Activated CD8-positive, alpha-beta memory T cell treated with anti-CD3 and anti-CD28 coated beads, Interleukin-2, amount 50 U/mL, for 24 hours (primary cell): ENCODE data around the gene KRTAP5-3.
"Not testable (repeated sequence)": the region's sequence is repeated elsewhere in the genome, so short reads cannot be mapped to it uniquely, and the experiment has no call there.

Experiments
- DNase-seq: peaks from one replicate; pipeline ENCODE4 v3.0.0-alpha.2; 2020; ENCODE audit errors: extremely low read depth

KRTAP5-3 gene, protein sequence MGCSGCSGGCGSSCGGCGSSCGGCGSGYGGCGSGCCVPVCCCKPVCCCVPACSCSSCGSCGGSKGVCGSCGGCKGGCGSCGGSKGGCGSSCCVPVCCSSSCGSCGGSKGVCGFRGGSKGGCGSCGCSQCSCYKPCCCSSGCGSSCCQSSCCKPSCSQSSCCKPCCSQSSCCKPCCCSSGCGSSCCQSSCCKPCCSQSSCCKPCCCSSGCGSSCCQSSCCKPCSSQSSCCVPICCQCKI

DNA sequence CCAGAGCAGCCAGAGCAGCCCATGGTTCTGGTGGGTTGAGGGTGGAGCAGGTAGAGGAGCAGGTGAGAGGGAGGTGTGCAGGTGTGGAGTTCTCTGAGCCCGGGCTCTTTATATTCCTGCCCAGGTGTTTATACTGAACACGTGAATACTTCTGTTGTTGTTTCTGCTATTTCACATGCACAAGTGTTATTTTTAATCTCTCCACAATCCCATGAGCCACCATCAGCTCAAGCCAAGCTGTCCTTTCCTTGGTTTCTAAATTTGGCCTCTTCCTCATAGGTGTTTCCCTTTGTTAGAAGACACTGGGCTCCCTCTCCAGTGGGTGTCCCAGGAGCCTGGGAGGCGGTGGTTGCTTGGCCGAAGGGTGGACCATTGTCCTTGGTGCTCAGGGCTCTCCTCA, at the start of gene KRTAP5-3:
TSS of gene KRTAP5-3 (minus strand) at position 101 of the 400 bp plus-strand sequence. CDS start at position 23, 78 bp downstream.
- no peak for DNase-seq

GRCh38 chr11:1656670-1657069, 48.4 kb upstream of the KRTAP5-3 start:
- no peak for DNase-seq

DNA sequence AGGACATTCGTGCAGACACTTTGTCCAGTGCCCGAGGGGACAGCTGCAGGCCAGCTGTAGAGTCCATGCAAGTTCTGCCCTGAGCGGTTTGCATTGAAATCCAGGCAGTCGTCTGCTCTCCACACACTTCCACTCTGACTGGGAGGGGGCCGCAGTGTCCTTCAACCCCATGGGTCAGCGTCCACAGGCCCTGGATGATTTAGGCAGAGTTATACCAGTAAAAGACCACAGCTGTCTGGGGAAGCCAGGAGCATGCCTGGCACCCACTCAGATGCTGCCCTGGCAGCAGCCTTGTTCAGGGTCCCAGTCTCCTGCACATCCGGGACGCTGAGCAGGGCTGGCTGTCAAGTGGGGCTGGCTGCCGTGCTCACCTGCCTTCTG, 47.8 kb upstream of the KRTAP5-3 start:
- no peak for DNase-seq

- no peak for DNase-seq
Observed at GRCh38 chr11:1655168-1656060, 47.2 kb upstream of the KRTAP5-3 start.

DNA sequence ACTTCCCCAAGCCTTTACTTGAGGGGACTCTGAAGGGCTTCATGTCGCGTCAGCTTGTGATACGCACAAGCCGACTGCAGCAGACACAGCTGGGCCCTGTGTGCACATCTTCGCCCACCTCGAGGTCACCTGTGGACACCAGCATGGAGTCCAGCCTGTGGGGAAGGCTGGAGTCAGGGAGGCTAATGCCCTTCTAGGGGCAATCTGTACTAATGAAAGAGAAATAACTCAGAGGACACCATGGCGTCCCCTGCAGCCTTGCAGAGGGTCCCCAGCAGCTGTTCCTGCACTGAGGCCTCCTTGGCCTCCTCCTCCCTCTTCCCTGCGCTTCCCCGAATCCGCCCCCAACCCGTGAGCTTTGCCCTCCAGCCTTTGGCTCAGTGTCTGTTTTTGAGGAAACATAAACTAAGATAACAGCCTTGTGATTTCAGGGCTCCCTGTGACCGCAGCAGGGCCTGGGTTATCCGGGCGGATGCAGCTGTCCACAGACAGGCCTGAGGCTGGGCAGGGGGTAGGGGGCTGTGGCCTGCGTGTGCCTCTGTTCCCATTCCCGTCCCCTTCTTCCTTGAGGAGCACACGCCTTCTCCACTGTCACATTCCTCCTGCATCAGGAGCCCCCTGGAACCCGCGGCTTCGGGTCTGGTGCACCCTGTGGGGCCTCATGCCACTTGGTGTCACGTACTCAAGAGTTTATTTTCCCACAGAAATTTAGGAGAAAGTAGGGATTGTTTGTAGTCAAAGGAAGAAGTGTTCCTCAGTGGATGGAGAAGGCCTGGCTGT, 46.3 kb upstream of the KRTAP5-3 start:
- DNase-seq, result no peak

DNA sequence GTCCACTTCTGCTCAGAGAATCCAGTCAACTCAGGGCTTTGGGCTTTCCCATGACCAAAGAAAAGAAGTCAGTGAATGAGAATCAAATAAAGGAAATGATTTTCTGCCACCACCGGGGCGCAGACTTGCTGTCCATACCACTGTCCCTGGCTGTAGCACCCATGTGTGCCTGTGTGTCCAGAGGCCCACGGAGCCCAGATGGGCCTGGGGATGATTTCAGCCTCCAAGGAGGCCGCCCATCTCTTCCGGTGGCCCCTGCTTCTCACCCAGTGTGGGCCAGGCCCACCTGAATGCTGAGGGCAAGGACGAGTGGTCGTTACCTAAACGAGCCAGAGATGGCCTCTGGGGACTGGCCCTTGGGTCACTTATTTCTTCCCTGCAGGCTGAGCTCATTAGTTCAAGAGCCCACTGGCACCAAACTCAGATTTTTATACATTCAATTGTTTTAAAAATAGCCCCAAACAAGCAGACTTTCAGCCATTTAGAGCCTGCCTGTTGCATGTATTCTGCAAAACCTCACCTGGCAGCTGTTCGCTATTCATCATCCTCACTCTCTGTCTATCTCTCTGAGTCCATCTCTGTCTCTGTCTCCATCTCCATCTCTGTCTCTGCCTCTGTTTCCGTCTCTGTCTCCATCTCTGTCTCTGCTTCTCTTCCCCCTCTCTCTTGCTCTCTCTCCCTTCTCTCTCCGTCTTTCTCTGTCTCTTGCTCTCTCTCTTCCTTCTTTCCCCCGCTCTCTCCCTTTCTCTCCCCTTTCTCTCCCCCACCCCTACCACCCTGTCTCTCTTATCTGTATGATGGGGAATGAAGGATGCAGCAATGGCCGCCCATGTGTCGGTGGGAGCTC, 45.5 kb upstream of the KRTAP5-3 start:
- no peak for DNase-seq

DNA sequence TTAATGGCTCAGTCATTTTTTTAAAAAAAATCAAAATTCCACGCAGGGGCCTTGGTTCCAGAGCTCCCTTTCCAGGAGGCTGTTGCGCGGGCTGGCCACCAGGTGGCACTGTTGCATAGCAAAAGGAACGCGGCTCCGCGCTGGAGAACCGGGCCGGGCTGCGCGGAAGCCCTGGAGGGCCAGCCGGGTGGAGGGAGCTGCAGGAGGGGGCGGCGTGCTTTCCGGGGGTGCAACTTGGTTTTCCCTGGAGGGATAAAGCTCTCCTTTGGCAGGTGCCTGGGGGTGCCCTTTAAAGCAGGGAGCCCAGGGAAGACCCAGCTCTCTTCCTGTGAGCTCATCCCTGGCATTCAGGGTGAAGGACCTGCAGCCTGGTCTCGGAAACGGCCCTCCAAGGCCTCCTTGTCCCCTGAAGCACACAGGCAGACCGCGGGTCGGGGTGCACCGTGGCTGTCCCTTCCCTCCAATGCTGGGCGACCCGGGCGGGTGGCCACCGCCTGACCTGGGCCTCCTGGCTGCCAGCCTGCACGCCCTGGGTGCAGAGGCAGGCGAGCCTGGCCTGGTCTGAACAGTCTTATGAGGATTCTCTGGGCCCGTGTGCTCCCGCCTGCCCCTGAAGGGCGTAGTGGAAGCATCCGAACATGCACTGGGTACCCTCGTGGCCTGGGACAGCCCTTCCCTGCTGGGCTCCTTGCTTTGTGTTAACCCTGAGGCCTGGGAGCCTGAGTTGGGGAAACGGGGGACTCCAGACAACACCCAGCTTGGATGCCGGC, 44.7 kb upstream of the KRTAP5-3 start:
- DNase-seq, result peak; percentile 39

DNA sequence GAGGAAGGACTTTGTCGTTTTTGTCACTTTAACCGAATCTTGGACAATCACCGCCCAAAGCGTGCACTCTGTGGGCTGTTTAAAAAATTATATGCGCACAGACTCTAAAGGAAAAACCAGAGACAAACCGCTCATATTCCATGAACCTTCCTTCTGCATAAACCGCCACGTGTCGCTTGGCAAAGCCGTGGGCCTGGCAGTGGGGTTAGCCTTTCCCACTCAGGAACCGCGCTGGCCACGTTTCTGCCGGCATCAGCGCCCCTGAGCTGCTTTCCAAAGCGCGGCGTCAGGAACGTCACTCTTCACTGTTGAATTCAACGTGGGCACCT, 44.1 kb upstream of the KRTAP5-3 start:
- no peak for DNase-seq

GRCh38 chr11:1652026-1652425, 43.8 kb upstream of the KRTAP5-3 start:
- no peak for DNase-seq

DNA sequence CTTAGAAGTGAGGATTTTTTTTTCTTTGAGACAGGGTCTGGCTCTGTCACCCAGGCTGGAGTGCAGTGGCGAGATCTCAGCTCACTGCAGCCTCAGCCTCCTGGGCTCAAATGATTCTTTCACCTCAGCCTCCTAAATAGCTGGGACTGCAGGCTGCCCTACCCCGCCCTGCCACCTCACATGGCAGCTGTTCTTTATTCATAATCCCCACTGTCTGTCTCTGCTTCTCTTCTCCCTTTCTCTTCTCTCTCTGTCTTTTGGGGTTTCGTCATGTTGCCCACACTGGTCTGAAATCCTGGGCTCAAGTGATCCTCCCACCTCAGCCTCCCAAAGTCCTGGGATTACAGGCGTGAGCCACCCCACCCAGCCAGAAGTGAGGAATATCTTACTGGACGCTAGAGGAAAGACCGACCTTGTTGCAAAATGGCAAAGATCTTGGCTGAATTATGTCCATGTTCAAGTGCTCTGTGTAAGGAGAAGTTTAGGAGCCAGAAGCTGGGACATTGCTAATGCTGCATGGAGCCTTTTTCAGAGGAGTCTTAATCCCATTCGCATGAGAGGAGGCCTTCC, 43.2 kb upstream of the KRTAP5-3 start:
- DNase-seq, result no peak

- DNase-seq, result no peak
Observed at GRCh38 chr11:1650918-1651262, 42.6 kb upstream of the KRTAP5-3 start.

DNA sequence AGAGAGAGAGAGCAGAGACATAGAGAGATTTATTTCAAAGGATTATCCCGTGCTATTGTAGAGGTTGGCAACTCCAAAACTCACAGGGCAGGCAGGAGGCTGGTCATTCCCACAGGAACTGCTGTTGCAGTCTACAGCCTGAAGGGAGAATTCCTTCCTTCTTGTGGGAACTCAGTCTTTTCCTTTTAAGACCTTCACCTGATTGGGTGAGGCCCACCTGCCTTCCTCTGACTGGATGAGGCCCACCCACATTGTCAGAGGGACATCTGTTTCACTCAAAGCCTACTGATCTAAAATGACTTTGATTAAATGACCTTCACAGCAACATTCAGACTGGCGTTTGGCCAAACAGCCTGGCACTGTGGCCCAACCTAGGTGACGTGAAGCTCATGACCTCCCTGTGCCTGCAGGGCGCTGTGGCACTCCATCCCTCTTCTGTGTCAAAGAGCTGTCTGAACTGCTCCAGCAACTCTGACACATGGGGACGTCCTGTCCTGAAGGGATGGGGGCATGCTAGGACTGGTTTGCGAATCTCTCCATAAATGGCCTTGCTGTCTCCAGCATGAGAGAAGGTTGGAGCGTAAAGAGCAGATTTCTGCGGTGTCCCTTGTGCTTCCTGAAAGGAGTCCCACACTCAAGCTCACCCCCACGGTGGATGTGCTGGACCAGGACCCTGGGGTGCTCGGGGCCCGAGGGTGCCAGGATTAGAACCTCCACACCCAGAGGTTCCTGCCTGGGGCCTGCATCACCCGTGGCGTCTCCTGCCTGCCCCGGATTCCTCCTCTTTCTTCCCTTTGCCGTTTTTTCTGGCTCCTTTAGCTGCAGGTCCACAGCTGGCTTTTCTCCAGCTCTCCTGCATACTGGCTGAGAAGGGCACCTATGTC, 42.0 kb upstream of the KRTAP5-3 start:
- DNase-seq, result no peak

DNA sequence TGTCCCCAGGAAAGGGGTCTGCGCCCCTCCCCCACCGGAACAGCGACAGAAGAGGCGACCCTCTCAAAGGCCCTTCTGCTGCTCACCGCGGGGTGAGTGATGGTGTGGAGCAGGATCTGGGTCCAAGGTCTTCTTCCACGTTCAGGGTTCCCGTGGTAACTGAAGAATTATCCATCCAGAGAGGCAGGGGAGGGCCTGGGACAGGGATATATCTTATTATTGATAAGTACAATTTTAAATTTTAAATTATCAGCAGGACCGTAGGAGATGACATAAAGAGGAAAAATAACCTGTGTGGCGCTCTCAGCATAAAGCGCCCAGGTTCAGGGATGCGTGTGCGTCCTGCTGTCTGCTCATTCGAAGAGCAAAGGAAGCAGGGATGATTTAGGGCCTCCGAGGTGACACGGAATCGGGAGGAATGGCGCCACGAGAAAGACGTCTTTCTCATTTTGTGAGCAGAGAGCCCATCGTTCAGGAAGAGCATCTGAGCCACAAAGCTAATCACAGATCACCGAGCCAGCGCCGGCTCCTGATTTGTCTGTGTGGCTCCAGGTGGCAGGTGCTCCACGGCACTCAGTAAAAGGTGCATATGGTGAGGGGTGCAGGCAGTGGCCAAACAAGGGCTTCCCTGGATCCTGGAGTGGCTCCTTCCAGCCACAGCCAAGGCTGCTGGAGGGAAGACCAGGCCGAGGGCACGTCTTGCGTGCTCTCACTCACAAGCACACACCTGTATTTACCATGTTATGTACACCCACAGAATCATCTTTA, 40.6 kb upstream of the KRTAP5-3 start:
- DNase-seq, result no peak

DNA sequence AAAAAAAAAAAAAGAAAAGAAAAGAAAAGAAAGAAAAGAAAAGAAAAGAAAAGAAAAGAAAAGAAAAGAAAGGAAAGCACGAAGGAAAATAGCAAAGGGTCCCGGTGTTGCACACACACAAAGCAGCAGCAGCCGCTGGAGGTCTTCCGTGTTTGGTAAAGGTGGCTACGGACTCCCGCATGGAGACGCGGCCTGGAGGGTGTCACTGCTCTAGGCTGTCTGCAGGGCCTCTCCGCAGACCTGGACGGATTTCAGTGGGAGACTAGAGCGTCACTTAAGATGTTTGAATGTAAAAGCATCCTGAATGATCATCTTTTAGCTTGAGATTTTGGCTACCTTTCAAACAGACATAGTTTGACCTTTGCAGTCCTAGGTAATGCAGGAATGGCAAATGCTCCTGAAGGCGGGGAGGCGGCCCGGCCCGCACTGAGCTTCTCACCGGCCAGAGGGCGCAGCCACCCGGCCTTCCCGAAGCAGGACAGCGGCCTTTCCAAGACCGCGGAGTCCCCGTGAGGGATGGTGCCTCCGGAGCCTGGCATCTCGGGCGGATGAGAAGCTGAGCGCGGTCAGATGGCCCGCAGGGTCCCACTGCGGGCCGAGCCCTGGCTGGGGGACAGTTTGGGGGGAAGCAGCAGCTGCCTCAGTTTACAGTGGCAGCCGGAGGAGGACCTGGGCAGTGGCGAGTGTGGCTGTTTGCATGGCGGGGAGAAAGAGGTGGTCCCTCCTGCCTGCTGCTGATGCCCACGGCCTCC, 39.8 kb upstream of the KRTAP5-3 start:
- no peak for DNase-seq

- DNase-seq, result not testable (repeated sequence)
Observed at GRCh38 chr11:1646540-1646939, 38.3 kb upstream of the KRTAP5-3 start.

- no peak for DNase-seq
Observed at GRCh38 chr11:1645357-1645821, 37.1 kb upstream of the KRTAP5-3 start.

DNA sequence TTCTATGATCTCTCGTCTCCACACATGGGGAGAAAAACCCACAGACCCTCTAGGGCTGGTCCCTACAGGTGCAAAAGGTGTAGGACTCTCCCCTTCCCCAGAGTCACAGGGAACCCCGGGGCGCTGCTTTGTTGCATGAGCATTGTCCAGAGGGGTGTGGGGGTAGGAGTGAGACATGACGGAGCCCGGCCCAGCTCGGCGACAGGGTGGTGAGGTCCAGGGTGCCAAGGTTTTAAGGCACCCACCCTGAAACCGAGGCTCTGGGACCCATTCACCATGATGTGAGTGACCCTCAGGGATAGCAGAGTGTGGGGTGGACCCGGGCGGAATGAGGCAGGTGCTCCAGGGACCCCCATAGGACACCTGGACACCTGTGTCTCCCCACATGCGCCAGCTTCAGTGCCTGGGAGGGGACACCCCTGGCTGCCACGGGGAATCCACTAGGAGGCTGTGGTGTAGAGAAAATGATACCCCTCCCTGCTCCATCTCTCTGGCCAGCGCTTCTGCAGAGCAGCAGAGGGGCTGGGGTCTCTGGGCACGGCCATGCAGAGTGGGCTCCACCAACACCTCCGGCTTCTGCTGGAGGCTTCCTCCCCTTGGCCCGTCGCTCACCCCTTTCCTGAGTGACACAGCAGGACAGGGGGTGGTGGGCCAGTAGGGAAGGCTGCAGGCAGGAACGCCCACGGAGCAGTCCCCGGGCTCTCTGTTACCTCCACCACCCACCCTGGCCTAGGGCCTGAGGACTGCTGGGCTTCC, 36.5 kb upstream of the KRTAP5-3 start:
- DNase-seq, result no peak
